HCEC 1CT (cell line): ENCODE data around the gene PDZRN3.
"Not testable (repeated sequence)": the region's sequence is repeated elsewhere in the genome, so short reads cannot be mapped to it uniquely, and the experiment has no call there.

Source experiments
- DNase-seq: peaks from one replicate; pipeline ENCODE4 v3.0.0-alpha.2; 2017

The PDZRN3 gene

DNA sequence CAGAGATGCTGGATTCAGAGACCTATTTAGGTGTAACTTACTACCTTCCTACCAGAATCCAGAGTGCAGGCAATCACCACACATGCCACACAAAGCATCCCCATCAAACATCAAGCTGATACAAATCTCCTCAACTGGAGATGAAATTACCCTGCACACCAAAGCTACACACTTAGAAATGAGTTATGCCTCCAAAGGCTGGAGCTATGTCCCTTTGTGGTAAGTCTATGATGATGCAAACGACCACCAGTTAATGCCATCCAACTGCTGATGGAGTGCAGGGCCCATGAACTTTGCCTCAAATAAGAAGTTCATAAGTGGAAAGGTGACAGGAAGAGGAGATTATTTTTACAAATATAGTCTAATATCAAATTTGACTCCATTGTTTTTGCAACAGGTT, 38.1 kb downstream of the PDZRN3 start:
- DNase-seq, result no peak

DNA sequence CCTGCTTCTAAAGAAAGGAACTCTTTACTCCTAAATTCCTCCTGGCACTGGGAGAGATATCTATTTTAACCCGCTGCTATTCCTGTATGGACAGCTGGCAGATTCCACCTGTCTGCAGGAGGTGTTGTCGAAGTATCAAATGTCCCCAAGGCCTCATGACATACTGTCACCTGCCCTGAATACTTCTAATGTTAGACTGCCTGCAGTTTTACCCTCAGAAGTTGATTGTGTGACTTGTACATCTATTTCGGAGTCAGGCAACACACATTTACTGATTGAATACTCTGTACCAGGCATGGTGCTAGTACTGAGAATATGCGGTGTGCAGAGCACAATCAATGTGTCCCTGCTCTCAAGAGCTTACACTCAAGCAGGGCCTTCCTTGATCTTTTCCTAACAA, 38.6 kb downstream of the PDZRN3 start:
- no peak for DNase-seq

DNA sequence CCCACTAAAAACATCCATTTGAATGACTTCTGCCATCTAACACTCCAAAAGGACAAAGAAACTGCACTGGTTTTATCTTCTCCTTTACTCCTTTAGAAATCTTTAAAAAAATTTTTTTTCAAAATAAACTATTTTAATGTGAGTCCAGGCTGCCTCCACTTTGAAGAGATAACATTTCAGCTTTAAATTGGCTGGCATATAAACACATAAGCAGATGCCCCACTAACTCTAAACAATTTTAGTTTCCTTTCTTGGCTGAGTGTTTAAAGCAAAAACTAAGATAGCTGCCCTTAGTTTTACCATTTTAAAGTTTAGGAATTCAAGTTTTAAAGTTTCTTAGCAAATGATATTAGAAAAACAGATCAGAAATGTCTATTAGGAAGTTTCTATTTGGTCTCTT, 39.9 kb downstream of the PDZRN3 start:
- no peak for DNase-seq

DNA sequence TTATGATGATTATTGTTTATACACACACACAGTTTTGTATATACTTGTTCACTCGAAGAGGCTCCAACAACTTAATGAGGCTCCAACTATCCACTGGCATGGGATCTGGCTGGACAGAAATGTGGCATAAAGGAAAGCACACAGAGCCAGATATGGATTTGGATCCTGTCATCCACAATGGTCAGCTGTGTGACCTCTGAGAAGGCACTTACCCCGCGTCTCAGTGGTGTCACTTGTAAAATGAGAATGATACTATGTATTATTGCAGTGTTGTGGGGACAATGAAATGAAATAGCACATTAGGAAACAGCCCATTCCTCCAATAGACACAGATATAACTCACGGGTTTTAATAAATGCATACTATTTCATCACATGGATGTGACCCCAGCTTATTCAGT, 42.2 kb downstream of the PDZRN3 start:
- no peak for DNase-seq

DNA sequence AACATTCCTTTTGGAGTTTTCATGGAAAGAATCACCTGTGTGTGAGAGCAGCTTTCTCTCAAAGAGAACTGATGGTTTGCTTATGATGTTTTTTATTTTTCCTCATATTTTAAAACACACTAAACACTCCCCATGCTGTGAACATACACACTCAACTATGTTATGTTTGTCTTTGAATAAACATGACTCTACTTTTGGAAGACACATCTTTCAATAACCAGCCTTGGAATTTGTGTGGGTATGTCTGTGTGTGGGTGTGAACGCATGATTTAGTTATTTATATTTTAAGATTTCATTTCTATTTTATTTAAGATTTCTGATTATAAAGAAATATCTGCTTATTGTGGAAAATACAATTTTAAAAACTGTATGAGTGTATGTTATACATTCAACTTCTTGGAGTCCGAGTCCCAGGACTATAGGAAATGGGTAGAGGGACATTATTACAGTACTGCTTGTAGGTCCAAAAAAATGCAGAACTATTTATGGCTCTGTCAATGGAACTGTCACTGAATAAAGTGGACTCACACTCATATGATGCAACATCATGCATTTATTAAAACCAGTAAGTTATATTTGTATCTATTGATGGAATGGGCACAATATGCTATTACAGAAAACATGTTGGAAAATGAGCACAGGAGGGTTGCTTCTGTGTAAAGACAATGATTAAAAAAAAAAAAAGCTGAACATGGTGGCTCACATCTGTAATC, 43.5 kb downstream of the PDZRN3 start:
- DNase-seq, result no peak

DNA sequence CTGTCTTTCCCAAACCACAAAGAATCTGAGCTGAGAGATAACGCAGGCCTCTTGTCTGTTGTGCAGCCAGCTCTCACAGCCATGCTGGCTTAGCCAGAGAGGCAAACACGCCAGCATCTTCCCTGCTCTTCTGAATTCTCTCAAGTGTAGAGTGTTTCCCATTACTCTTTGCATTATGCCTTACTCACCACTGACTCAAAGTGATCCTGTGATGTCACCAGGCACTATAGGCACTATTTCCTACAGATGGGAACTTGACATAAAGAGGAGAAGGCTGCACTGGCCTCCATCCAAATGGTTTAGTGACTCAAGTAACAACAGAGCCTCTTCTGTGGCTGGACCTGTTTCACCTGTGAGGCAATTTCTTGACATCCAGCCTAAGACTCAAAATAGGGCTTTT, 44.4 kb downstream of the PDZRN3 start:
- peak; percentile 75 for DNase-seq

DNA sequence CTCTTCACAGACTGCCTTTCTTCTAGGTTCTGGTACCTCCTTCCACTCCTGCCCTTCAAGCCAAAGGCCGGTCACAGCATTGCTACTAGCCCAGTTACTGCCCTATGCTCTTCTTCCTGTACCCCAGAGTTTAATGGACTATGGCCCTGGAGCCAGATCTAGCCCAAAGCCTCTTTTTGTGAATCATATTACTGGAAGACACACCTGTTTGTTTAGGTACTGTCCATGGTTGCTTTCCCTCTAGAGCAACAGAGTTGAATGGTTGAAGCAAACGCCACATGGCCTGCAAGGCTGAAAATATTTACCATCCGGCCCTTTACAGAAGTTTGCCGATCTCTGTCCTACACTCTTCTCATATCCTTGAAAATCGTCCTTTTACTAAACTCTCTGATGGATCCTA, 47.0 kb downstream of the PDZRN3 start:
- no peak for DNase-seq

DNA sequence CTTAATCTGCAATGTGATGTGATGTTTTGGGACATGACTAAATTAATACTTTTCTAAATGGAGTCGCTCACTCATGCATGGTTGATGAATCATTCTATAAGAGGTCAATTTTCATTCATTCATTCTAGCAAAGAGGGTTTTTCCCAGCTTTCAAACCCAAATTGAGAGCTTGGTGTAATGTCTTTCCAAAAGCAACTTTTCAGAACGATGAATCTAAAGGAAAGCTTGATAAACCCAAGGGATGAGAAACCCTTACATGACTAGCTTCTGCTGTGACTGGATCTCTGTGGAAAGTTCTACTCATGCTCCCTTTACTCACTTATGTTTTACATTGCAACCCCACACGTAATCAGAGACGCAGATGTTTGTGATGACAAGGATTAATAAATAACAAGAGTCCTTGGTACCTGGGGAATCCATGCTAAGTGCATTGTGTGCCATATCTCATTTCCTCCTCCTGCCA, 47.7 kb downstream of the PDZRN3 start:
- peak; percentile 32 for DNase-seq

DNA sequence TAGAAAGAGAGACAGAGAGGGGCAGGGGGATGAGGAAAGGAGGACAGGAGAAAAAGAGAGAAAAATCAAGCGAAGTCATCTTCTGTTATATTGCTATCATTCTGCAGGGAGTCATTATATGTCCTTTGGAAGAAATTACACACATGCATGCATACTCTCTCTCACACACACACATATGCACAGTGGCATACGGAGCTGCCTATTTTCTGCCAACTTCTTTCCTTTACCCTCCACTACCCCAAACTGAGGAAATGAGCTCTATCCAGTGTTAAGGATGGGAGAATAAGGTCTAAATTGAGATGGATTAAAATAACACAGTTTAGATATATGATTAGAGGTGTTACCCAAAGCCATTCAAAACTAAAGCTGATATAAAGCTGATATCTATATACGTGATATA, 48.8 kb downstream of the PDZRN3 start:
- no peak for DNase-seq

DNA sequence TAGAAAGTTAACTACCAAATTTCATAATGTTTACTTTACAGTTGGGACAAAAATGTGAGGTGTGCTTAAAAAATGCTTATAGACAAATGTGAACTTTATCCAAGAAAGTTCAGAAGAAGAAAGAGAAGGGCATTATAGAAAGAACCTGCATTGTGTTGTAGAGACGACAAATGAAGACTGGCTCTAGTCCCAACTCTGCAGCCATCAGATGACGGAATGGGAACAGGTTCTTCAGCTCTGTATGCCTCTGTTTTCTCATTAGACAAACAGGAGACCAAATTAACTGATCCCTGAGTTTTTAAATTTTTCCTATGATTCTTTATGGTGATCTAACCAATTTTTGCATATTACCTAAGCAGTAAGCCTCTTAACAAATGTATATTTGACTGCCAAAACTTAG, 49.2 kb downstream of the PDZRN3 start:
- DNase-seq, result no peak

DNA sequence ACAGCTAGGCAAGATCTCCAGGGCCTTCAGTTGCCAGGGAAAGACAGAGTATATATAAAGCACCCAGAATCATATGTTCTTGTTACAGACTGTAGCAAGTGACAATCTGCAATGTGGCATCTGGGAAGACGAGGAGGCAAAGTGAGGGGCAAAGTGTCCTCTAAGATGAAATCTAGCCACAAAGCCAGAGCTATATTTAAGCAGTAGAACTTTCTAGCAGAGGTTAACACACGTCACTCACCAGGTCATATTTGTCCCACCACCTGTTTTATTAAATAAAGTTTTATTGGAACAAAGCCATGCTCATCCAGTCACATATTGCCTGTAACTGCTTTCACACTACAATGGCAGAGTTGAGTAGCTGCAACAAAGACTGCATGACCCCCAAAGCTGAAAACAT, 51.5 kb downstream of the PDZRN3 start:
- no peak for DNase-seq

DNA sequence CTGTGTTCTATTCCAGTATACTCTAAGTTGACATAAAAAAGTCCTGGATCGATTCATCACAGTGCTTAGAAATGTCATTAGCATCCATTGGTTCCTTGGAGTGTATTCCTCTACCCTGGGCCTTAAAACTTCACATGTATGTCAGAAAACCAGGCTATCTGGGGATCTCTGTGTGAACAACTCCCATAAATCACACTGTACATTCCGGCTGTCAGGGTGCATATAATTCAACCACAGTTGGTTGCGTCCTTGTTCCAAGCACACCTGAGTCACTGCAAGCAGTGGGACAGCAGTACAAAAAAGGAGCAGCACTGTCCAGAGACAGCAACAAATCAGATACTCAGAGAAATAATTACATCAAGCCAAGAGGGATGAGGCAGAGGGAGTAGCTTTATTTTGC, 52.4 kb downstream of the PDZRN3 start:
- no peak for DNase-seq

DNA sequence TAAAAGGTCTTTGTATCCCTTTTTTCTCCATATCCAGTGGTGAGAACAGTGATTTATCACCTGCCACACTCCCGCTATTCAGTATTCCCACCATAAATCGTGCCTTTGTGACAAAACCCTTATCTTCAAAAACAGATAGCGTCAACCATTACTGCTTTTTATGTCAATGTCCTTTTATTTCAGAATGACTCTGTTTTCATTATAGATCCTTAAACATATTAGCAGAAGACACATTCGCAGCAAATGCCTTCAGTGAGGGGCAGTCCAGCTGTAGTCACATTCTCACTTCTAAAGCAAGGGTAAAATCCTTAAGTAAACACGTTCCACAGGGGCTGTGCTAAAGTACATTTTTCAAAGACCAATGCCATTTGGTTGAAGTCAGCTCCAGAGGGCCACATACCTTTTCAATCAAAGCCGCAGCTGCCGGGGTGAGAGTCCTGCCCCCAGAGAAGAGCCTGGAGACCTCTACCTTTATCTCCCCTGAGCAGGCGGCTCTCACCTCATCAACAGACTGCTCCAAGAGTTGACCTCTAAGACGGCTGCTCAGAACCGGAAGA, 53.4 kb downstream of the PDZRN3 start:
- no peak for DNase-seq

DNA sequence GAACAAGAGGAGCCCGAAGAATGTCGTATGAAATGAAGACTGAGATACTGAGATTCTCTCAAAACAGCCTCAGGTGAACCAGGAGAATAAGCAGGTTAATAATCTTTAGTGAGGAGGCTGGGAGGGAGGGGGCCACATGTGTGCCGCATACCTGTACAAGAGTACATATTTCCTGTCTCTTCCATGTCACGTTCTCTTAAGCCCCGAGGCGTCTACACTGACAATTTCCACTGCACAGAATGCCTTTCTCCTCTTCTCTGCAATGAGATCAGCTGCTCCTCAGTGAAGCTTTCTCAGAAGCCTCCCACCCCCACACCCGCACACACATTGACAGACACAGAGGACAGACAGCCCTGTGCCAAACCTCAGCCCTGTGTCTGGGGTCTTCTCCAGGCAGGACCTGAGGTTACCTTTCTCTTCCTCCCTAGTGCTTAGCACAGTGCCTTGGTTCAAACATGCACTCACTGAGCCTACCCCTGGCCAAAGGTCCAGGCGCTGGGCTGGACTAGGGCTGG, 55.4 kb downstream of the PDZRN3 start:
- DNase-seq, result no peak

DNA sequence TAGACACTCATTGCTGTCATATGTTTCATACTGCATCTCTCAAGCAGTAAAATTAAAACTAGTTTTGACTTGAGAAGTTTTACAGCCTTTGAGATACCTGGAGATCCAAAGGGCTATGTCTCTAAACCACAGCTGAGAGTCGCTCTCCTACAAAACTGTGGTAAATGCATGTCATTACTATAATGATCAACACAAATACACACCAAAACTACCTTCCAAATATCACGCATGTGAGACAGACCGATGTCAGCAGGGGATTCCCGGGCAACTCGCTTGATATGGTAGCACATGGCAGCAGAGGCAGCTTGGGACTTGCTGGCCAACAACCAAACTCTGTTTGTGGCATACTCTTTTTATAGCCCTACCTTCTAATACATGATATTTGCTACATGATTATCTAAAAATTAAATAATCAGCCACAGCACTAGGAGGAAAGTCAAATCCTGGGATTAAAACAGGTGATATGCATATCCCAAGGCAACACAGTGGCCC, 56.3 kb downstream of the PDZRN3 start:
- no peak for DNase-seq

DNA sequence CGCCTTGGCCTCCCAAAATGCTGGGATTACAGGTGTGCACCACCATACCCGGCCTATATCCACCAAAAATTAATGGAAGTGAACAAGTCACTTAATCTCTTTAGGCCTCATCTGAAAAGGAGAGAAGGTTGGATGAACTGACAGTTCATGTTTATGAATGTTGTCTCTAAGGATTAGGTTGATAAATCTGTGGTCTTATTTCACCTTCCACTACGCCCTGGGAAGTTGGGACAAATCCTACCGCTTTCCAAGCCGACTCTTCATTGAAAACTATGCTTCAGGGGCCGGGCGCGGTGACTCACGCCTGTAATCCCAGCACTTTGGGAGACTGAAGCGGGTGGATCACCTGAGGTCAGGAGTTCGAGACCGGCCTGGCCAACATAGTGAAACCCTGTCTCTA, 59.4 kb downstream of the PDZRN3 start:
- DNase-seq, result not testable (repeated sequence)

DNA sequence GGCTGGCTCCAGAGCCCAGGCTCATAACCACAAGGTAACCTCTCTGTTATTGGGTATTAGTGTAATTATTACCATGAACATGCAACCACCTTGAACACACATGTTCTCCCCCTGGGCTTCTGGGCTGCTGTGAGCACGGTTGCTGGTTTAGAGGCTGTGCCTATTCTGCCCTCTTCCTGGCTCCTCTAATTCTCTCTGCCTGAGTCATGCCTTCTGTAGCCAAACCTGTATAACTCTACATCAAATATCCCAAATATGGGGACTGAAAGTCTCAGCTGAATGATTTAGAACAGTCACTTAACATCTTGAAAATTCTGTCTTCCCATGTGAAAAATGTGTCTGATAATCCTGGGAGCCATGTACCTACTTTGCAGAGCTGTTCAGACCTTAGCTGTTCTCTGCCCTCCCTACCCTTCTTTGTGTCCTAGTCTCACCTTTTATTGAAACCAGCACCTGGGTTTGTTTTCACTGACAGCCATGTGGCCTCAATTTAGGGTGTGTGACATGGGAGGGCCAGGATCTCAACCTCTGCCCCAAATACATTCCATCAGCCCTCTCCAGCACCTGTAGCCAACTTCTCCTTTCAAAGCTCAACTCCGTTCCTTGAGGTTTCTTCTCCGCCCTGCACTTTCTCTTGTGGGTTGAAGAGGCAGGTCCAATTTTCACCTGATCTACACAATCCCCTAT, 60.7 kb downstream of the PDZRN3 start:
- peak; percentile 63 for DNase-seq

DNA sequence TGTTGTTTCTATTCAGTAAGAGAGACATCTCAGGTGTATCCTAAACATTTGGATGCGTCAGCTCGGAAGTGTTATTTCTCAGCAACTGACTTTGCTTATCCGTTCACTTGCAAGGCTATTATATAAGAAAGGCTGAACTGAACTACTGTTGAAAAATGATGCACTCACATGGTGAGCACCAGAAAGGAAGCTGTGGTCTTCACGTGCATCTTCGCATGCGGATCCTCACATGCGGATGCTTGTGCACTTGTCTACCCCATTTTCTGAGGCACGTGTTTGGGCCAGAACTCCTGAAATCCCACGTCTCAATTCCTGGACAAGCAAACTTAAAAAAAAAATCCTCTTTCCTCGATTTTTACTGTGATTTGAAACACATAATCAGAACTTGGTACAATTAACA, 63.2 kb downstream of the PDZRN3 start:
- DNase-seq, result no peak

DNA sequence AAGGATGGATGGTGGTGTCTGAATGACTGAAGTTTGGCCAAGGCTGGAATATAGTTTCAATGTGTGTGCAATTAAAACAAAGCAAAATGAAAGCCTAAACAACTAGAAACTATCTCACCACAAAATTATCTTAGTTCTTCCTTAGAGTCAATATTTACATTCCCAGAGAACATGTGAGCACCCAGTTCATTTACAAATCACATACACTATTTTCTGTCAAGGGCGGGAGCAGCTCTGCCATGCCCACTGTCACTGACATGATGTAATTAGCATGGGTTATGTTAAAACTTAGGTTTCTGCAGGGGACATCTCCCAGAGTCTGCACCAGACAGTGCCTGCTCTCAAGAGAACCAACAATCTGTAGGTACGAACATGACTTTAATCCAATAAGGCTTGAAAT, 65.0 kb downstream of the PDZRN3 start:
- no peak for DNase-seq

DNA sequence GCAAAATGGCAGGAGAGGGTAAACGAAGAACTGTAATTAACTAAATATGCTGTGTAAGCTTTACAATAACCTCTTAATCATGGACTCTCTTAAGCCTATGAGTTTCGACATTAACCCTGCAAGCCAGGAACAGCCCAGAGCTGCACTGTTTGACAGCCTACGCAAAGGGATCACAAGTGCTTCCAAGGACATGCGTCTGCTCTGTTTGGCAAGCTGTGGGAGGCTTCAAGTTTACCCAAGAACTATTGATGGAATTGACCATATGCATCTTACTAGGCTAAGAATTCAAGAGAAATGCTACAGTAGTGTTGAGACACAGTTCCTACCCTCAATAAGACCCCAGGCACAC, 66.0 kb downstream of the PDZRN3 start:
- peak; percentile 19 for DNase-seq

DNA sequence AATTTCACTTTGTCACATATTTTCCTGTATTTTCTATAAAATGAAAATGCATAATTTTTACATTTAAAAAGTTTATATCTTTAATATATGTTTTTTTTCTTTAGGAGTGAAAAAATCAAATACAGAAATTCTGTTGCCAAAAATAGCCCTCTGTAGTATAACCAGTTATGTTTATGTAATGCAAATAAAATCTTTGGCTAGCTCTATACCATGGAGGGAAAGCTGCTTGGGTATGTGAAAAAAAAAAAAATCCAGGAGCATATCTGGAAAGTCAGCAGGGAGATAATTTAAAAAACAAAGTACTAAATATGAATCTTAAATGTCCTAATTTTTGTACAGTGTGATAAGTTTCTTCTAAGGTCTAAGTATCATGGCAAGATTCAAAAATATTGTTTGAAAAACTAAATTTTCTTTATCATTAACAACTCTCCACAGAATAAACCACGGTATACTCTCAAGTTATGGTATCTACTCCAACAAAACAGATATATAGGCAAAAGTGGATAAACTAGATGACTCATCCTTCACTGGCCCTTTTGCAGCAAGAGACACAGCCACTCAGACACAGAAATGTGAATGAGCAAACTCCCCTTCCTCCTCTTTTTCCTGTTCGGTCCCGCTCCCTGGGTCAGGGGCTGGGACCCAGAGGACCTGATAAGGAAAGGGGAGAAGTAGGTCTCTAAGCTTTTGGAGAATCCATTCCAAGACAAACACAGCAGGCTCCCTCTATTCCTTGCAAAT, 66.6 kb downstream of the PDZRN3 start:
- DNase-seq, result peak; percentile 56

DNA sequence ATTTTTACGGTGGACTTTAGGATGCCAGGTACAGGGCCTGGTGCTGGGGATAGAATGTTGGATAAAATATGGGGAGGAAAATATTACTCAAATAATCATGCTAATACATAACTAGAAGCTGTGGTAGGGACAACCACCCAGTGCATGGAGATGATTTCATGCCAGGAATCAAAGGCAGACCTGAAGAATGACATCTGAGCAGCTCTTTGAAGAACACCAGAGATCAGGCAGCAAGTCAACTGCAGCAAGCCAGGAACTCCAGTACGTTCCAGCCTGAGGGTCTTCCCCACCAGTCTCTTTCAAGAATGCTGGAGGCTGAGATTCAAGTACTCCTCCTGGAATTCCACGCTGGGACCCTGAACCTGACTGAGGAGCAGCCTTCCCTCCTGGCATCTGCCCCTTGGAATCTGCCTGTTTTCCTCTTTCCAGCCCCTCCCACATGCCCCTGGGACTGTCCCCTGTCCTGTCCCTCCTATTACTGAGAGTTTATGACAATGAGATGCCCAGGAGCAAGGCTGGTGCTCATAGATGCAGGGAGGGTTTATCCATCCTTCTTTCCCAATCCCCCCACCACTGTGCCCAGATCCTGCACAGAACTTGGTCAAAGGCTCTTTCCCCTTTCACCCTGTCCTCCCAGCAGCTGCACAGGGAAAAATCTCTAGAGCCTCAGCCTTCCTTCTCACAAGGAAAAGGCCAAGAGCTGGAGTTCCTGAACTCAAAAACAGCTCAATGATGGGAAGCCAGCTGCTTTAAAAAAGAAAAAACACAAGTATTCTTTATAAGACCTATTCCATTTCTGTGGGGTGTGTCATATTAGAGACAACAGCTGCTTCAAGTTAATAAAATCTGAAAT, 68.0 kb downstream of the PDZRN3 start:
- no peak for DNase-seq
